Astrocyte (in vitro differentiated cells and primary cell): ENCODE data around the gene HMCES.

Experiments
- EZH2 ChIP-seq: IDR thresholded peaks from 2 replicates; pipeline ENCODE4 v1.6.1; 2012; ENCODE audit warnings: mild to moderate bottlenecking, low read length, inconsistent platforms; ENCODE audit not compliant: insufficient read depth
- TF ChIP-seq, protein P1 (sequence below): IDR thresholded peaks from 2 replicates; pipeline ENCODE4 v1.5.1; 2011; ENCODE audit warnings: low read depth, mild to moderate bottlenecking, inconsistent platforms, low read length, moderate library complexity; ENCODE audit not compliant: insufficient read depth

DNA sequence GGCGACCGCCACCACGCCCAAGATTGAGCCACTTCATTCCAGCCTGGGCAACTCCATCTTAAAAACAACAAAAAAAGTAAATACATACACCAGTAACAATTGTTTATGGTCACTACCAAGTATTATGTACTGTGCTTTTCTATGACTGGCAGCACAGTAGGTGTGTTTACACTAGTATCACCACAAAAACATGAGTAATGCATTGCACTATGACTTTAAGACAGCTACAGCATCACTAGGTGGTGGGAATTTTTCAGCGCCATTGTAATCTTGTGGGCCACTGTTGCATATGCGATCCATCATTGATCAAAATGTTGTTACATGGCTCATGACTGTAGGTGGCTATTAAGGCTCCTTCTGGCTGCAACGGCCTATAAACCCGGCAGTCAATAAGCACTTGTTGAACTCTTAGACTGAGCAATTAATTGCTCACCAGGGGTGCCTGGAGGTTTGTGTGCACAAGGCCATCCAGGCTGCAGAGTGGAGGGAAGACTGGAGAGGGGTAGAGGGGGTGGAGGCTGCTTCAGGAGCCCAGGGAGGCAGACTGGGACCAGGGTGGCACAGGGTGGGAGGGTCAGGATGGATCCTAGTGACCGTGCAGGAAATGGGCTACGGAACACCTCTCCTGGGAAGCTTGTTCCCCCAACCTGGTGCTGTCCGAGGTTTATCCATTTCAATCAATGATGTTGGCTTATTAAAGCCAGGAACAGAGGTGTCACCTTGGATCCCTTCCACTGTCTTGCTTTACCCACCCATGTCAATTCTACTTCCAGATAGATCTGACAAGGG is 47.1 kb upstream of the HMCES start:
- TF ChIP-seq, protein P1, sequence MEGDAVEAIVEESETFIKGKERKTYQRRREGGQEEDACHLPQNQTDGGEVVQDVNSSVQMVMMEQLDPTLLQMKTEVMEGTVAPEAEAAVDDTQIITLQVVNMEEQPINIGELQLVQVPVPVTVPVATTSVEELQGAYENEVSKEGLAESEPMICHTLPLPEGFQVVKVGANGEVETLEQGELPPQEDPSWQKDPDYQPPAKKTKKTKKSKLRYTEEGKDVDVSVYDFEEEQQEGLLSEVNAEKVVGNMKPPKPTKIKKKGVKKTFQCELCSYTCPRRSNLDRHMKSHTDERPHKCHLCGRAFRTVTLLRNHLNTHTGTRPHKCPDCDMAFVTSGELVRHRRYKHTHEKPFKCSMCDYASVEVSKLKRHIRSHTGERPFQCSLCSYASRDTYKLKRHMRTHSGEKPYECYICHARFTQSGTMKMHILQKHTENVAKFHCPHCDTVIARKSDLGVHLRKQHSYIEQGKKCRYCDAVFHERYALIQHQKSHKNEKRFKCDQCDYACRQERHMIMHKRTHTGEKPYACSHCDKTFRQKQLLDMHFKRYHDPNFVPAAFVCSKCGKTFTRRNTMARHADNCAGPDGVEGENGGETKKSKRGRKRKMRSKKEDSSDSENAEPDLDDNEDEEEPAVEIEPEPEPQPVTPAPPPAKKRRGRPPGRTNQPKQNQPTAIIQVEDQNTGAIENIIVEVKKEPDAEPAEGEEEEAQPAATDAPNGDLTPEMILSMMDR, result no peak
- TF ChIP-seq EZH2, result no peak
